Hepatocyte (in vitro differentiated cells): ENCODE measurements around the gene TRAF2. TPM values are rescaled to one million over a fixed set of nuclear protein-coding genes. Genes with fewer than 3 reads are reported as not detected.

ENCODE experiments used
- DNase-seq: peaks from one replicate; pipeline ENCODE4 v3.0.0-alpha.2; 2016; ENCODE audit warnings: low spot score
- H2AFZ ChIP-seq: fragments of 200-600 bp; sonication (generic); 2 replicates; pipeline ENCODE4 v1.6.0; 2016; ENCODE audit warnings: antibody characterized with exemption, mild to moderate bottlenecking
- H3K27ac ChIP-seq: fragments of 200-600 bp; sonication (generic); 2 replicates; pipeline ENCODE4 v1.5.1; 2016; ENCODE audit warnings: mild to moderate bottlenecking
- H3K27me3 ChIP-seq: fragments of 200-600 bp; sonication (generic); 2 replicates; pipeline ENCODE4 v1.6.1; 2016
- H3K36me3 ChIP-seq: fragments of 200-600 bp; sonication (generic); replicated peaks from 2 replicates; pipeline ENCODE4 v1.5.1; 2016; ENCODE audit warnings: low read depth; ENCODE audit not compliant: insufficient read depth
- H3K4me1 ChIP-seq: fragments of 200-600 bp; sonication (generic); 2 replicates; pipeline ENCODE4 v1.5.1; 2016; ENCODE audit warnings: mild to moderate bottlenecking, moderate library complexity; ENCODE audit not compliant: insufficient read depth
- H3K4me2 ChIP-seq: fragments of 200-600 bp; sonication (generic); 2 replicates; pipeline ENCODE4 v1.6.0; 2016
- H3K4me3 ChIP-seq: fragments of 200-600 bp; sonication (generic); 2 replicates; pipeline ENCODE4 v1.5.1; 2016; ENCODE audit warnings: mild to moderate bottlenecking
- H3K79me2 ChIP-seq: fragments of 200-600 bp; sonication (generic); 2 replicates; pipeline ENCODE4 v1.6.0; 2017; ENCODE audit warnings: mild to moderate bottlenecking
- H3K9me2 ChIP-seq: fragments of 200-600 bp; sonication (generic); replicated peaks from 2 replicates; pipeline ENCODE4 v1.6.0; 2017; ENCODE audit warnings: mild to moderate bottlenecking; ENCODE audit not compliant: insufficient read depth
- H3K9me3 ChIP-seq: fragments of 200-600 bp; sonication (generic); 2 replicates; pipeline ENCODE4 v1.5.1; 2016; ENCODE audit warnings: low read depth, mild to moderate bottlenecking
- H4K20me1 ChIP-seq: fragments of 200-600 bp; sonication (generic); 2 replicates; pipeline ENCODE4 v1.6.0; 2016; ENCODE audit warnings: mild to moderate bottlenecking; ENCODE audit not compliant: insufficient read depth, poor library complexity, severe bottlenecking
- CTCF ChIP-seq: fragments of 200-600 bp; sonication (generic); IDR thresholded peaks from 2 replicates; pipeline ENCODE4 v1.5.1; 2016; ENCODE audit warnings: antibody characterized with exemption, mild to moderate bottlenecking; ENCODE audit not compliant: poor library complexity
- EZH2 ChIP-seq: fragments of 200-600 bp; sonication (generic); IDR thresholded peaks from 2 replicates; pipeline ENCODE4 v1.6.1; 2016; ENCODE audit warnings: antibody characterized with exemption, mild to moderate bottlenecking, borderline replicate concordance
- EZH2phosphoT487 ChIP-seq: fragments of 200-600 bp; sonication (generic); IDR thresholded peaks from one replicate; pipeline ENCODE4 v1.6.1; 2018; ENCODE audit warnings: antibody characterized with exemption, mild to moderate bottlenecking, low read depth, moderate library complexity; ENCODE audit not compliant: unreplicated experiment, severe bottlenecking
- WGBS: methylation state at CpG from one replicate; pipeline ENCODE4 v1.1.6; 2016; ENCODE audit warnings: low lambda C conversion rate; ENCODE audit errors: missing lambda C conversion rate; 5-methylcytosine and 5-hydroxymethylcytosine counted together
- polyA plus RNA-seq: library from polyadenylated mRNA; unstranded; fragments of >200 nt; fragmentation: Nextera tagmentation; extraction: Ambion mirVana; gene quantifications from 2 replicates; pipeline ENCODE4 v1.2.1, GENCODE V29; 2016
- total RNA-seq: library from RNA; depleted of rRNA; stranded (reverse); fragments of >200 nt; gene quantifications from 2 replicates; pipeline ENCODE4 v1.2.3, GENCODE V29; 2014

The TRAF2 gene
- total and polyA plus RNA-seq, 2 experiments from 2014 or later = 7.6 to 12.4 TPM

GRCh38 chr9:136965771-136966484, 79.6 kb downstream of the TRAF2 start:
- DNase-seq = no peak
- Histone ChIP-seq H4K20me1 (no peaks in the 10 kb centered on the region), H3K36me3 (no peaks in the 10 kb centered on the region), H3K27ac (no peak overlapping the region), H3K27me3 (no peaks in the 10 kb centered on the region), H3K4me3 (no peak overlapping the region), H3K9me2 (no peaks in the 10 kb centered on the region), H2AFZ (no peak overlapping the region), H3K9me3 (no peaks in the 10 kb centered on the region), H3K79me2 (no peaks in the 10 kb centered on the region), H3K4me2 (no peak overlapping the region), H3K4me1 (no peaks in the 10 kb centered on the region)
- 53% methylated on average over 23 of the region's 23 CpGs for WGBS
- TF ChIP-seq EZH2 (no peak), CTCF (no peak), EZH2phosphoT487 (no peak)

- H4K20me1 ChIP-seq = no peaks in the 10 kb centered on the region
- no peak for DNase-seq
- H3K4me2 ChIP-seq = no peak overlapping the region
- H3K9me2 ChIP-seq = no peaks in the 10 kb centered on the region
- no peaks in the 10 kb centered on the region for H3K4me1 ChIP-seq
- no peaks in the 10 kb centered on the region for H3K36me3 ChIP-seq
- TF ChIP-seq EZH2 (no peak), EZH2phosphoT487 (no peak), CTCF (no peak)
- H3K79me2 ChIP-seq = no peaks in the 10 kb centered on the region
- no peak overlapping the region for H3K27ac ChIP-seq
- H3K4me3 ChIP-seq = no peak overlapping the region
- H3K27me3 ChIP-seq = no peaks in the 10 kb centered on the region
- no peaks in the 10 kb centered on the region for H3K9me3 ChIP-seq
- 88% methylated on average over 17 of the region's 17 CpGs for WGBS
- no peak overlapping the region for H2AFZ ChIP-seq
Measured at GRCh38 chr9:136968333-136969127, 82.2 kb downstream of the TRAF2 start.

DNA sequence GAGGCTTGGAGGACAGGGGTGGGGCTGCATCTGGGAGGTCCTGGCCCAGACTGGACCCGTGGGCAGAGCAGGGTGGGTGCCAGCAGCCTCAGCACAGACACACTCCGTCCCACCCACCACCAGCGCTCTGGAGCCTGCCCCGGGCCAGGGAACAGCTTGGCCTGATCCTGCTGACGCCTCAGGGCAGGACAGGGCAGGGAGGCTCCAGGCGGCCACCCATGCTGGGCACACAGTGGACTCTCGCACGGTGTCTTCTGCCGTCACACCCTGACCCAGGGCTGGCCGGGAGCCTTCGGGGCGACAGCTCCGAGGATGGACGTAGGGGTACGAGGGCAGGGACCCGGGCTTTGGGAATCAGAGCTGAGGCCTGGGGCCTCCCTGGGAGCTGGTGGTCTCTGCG, 82.8 kb downstream of the TRAF2 start:
- Histone ChIP-seq H3K4me3 (no peak overlapping the region), H3K36me3 (no peaks in the 10 kb centered on the region), H3K4me1 (no peaks in the 10 kb centered on the region), H3K27me3 (no peaks in the 10 kb centered on the region), H2AFZ (no peak overlapping the region), H3K79me2 (no peaks in the 10 kb centered on the region), H4K20me1 (no peaks in the 10 kb centered on the region), H3K9me3 (no peaks in the 10 kb centered on the region), H3K4me2 (no peak overlapping the region), H3K27ac (no peak overlapping the region), H3K9me2 (no peaks in the 10 kb centered on the region)
- TF ChIP-seq EZH2 (no peak), EZH2phosphoT487 (no peak), CTCF (no peak)
- WGBS = 86% methylated on average over 16 of the region's 17 CpGs
- DNase-seq = no peak
